ENCODE data around the gene DPP6.

DPP6 gene

DNA sequence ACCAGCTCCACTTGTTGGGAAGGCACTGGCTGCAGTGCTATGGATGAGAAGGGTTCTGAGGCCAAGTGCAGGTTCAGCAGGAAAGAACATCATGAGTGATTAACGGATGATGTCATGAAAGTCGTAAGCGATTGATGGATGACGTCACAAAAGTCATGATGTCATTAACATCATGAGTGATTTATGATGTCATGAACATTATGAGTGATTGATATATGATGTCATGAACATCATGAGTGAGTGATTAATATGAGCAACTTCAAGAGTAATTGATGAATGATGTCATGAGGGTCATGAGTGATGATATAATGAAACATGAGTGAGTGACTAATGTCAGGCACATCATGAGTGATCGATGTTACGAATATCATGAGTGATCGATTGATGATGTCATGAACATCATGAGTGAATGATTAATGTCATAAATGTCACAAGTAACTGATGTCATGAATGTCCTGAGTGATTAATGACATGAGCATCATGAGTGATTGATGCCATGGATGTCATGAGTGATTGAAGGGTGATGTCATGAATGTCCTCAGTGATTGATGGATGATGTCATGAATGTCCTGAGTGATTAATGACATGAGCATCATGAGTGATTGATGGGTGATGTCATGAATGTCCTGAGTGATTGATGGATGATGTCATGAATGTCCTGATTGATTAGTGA is 765.2 kb downstream of the DPP6 start:
- no peak for DNase-seq (ENCODE audit: low read depth in 2 of 2)

DNA sequence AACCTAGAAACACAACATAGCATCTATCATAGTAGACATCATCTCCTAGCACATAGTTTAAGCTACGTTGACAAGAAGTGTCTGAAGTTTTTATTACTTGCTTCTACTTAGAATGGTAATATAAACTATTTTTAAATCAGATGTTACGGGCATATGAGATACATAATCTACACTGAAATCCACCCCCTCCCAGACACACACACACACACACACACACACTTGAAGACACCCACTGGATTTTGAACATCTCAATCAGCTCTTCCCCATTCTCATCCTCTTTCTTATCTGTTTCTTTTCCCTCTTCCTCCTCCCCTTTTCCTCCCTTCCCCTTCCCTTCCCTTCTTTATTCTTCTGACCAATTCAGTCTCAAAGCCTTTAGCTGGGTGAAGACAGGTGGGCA is 774.8 kb downstream of the DPP6 start:
- DNase-seq (ENCODE audit: low read depth in 2 of 2), result no peak

DNA sequence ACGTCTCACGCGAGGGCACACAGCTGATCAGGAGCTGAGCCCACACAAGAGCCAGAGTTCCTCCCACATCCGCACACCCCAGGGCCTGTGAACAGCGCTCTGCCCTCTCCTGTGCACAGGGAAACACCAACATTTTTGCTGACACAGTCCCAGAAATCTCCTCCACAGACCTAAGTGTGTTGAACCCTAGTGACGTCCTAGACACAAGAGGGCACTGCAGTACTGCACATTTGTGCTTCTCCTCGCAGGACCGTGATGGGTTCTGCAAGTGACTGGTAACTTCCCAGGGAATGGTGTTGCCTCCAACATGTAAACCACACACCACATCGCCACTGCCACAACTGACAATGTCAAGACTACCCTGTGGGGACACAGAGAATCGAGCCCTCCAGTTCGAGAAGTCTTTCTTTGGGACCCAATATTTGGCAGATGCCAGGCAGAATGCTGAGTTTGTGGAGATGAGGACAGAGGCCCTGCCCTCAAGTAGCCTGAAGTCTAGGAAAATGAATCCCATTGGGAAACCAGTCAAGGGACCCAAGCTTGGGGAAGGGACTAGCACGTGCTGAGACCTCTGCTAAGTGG is 780.5 kb downstream of the DPP6 start:
- DNase-seq (ENCODE audit: low read depth in 2 of 2), result no peak

DNA sequence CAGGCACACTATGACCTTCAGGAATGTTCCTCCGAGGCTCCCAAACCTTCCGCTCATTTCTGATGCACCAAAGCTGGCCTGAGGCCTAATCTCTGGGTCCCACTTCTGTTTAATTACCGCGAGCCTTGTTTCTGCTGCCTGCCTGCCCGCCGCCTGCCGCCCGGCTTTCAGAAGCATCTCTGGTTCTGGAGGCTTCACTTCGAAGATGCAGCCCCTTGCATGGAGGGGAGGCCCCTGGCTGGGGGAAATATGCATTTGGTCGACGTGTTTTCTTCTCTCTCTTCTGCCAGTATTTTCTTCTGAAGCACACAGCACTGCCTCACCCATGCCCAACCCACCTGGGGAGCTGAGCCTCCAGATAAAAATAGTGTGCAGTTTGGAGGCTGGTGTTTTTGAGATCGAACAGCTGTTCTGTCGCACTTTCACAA is 783.8 kb downstream of the DPP6 start:
- DNase-seq (ENCODE audit: low read depth in 2 of 2), result no peak

DNA sequence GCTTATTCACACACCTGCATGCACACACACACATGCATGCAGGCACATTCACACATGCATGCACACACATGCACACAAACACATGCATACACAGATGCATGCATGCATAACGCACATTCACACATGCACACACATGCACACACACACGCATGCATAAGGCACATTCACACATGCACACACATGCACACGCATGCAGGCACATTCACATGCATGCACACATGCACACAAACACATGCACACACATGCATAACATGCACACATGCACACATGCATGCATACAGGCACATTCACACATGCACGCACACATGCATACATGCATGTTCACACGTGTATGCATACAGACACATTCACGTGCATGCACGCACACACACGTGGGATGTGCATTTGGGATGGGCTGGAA is 784.9 kb downstream of the DPP6 start:
- DNase-seq (ENCODE audit: low read depth in 2 of 2), result no peak

DNA sequence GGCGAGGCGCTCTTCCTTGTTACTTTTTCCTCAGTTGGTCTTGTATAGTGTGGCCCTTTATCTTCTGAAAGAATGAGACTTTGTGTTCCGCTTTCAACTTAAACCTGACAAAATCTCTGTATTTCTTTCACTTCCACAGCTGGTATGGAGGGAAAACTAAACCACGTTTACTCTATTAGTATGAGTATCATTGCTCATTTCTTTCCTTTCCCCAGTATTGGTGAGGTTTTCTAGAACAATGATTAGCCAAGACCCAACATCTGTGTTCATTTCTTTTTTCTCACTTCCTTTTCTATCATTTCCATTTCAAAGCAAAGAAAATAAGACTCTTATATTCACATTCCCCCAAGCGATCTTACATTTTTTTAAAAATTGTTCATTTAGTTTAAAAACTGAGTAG is 785.4 kb downstream of the DPP6 start:
- no peak for DNase-seq (ENCODE audit: low read depth in 2 of 2)

DNA sequence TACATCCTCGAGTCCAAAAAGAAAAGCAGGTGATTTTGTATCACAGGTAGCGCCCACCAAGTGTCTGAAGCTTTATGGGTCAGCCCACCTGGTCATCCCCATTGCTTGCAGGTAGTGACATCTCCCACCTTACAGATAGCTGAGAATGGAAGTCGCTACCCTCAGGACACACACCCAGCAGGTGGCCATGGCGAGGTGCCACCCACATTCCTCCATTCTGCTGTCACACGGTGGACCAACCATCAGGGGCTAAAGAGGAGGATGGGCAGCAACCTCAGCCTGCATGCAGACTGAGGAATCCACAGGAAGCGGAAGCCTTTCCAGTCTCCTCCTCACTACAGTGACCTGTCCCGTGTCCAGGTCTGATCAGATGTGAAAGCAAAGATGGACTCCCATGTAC is 787.9 kb downstream of the DPP6 start:
- no peak for DNase-seq (ENCODE audit: low read depth in 2 of 2)

DNA sequence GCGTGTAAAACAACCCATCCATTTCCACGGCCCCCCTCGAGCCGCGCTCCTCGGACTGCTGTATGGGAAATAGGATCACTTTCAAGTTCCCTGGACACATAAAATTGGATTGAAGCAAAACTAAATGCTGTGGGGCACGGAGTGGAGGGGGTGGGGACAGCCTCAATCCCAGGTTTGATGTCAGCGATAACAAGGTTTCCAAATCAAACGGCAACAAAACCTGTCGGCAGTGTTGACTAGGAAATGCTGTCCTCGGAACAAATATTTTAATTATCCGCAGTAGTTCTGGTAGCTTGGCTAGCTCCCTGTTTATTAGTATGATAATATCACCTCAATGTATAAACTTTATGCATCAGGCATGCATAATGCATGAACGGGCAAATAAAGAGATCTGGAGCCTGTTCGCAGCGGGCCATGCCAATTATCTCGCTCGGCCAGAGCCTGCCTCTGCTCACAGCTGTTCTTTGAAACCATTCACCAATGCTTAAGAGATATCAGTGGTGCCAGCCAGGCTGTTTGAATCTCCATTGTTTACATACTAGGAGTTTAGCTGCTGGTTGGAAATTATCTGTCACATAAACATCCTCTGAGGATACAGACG is 789.6 kb downstream of the DPP6 start:
- DNase-seq (ENCODE audit: low read depth in 2 of 2), result no peak

DNA sequence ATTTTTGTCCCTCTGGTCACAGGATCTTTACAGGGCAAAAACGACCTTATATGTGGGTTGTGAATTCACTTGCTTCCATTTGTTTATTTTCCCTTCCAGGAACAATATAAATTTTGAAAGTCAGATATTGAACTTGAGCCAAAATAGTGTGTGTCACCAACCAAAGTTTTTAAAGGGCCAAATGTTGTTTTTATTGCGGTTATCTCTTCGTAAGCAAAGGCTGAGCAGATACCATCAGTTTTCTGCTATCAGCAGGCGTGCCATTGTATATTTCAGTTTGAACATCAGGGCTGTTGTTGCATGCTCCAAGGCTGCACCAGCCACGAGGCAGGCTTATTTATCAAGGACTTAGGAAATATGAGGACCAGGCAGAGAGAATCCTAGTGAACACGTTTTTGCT is 790.4 kb downstream of the DPP6 start:
- no peak for DNase-seq (ENCODE audit: low read depth in 2 of 2)

DNA sequence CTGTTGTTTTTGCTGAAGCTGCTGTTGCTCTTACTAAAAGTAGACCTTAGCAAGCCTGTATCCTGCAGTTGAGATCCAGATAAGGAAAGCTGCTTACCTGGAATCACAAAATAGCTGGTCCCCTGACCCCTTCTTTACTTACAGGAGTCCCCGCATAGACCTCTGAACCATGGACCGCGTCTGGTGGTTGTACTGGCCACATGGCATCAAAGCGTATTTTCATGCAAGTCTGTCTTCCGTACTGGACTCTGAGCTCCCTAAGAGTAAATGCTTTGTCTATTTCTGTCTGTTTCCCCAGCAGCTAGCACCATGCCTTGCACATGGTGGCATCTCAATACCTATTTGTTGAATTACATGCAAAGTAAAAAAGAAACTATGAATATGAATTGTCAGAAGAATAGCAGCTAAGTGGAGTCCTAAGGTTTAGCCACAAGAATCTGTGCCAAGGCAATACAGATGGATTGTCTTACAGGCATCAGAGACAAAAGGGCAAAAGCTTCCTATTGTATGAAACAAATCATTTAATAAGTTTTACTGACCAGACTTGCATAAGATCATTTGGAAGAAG is 791.6 kb downstream of the DPP6 start:
- DNase-seq (ENCODE audit: low read depth in 2 of 2), result no peak

DNA sequence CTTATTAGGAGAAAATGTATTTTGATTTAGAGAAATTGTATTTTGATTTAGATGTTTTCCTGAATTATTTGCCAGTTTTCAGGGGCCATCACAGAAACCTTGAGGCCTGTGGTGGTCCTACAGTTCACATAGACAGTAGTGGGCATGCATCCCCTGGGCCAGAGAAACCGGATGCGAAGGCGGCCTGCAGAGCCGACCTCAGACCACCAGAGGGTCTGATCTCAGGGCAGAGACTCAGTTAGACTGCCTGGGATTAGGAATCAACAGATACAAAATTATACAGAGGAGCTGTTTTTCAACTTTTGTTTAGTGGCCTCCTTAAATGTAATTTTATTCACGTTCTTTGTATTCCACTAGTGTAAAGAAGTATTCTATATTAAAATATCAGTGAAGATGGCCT is 792.3 kb downstream of the DPP6 start:
- DNase-seq (ENCODE audit: low read depth in 2 of 2), result no peak

DNA sequence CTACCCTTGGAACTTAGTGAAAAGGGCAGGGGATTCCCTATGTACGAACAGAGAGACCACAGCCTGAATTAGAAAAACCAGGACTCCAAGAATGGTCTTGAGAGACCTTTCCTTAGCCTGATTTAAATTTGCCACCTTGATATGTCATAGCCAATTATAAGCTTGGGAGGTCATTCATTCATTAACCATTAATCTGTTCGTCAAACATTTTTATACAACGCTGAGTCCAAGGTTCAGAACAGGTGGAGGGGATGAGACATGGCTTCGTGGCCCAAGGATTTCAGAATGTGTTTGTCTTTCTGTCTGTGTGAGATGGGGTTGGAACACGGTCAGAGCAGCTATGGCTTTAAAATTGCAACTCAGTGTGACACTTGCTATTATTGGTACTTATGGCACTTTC is 792.8 kb downstream of the DPP6 start:
- no peak for DNase-seq (ENCODE audit: low read depth in 2 of 2)

DNA sequence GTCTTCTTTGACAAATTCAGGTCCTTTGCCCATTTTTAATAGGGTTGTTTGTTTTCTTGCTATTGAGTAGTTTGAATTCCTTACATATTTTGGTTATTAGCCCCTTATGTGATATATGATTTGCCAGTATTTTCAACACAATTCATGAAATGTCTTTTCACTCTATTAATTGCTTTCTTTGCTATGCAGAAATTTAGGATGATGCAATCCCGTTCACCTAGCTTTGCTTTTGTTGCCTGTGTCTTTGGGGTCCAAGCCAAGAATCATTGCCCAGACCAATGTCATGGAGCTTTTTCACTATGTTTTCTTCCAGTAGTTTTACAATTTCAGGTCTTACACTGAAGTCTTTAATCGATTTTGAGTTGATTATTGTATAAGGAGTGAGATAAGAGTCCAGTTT is 796.3 kb downstream of the DPP6 start:
- no peak for DNase-seq (ENCODE audit: low read depth in 2 of 2)

DNA sequence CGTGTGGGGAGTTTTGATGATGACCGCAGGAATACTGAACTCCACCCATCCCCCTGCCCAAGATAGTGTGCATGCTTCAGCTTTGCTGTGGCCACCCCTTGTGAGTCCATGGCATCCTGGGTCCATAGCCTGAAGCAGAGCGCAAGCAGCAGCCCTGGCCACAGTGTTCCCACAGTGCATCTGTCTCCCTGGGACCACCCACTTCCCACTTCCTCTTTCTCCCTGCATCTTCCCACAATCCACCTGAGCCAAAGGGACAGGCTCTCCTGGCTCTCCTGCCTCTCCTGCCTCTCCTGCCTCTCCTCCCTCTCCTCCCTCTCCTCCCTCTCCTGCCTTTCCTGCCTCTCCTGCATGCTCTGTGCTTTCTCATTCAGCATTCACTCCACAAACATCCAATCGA is 800.0 kb downstream of the DPP6 start:
- no peak for DNase-seq (ENCODE audit: low read depth in 2 of 2)

DNA sequence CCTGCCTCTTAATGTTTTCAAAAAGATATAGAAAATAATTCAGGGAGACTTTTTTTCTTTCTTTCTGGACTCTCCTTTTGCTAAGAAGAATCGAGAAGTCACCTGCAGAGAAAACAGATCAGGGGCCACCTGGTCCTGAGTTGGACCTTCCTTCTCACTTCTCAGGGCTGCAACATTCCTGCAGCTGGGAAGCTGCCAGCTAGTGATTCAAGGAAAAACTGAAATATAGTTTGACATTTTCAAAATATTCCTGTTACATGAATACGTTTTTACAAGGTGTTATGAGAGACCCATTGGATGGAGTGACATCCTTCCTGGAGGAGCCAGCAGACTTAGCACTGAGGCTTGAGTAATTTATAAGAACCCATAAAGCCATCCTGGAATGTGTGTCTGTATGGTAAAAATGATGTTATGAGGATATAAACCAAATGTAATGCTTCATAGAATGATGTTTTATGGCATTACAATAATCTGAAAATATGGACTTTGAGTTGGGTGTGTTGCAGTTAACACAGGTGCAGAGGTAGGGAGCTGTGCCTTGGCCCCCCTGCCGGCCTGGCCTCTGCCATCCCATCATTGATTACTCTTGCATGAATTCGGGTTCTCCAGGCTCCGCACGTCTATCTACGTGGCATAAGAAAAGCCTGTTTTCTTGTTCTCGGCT is 801.0 kb downstream of the DPP6 start:
- no peak for DNase-seq (ENCODE audit: low read depth in 2 of 2)

DNA sequence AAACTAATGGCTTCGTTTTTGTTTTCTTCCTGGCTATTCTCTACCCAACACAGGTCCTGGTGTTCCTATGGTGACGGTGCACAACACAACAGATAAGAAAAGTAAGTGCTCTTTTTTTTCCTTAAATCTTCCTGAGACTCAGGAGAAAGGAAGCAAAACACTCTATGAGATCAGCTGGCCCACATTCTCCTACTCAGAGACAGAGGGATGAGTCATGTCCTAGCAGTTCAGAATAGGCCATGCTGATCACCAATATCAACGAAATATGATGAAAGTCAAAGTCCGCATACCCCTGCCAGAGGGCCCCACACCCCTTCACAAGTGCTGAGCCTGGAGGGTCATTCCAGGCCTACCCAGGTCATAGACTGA is 801.5 kb downstream of the DPP6 start:
- no peak for DNase-seq (ENCODE audit: low read depth in 2 of 2)

DNA sequence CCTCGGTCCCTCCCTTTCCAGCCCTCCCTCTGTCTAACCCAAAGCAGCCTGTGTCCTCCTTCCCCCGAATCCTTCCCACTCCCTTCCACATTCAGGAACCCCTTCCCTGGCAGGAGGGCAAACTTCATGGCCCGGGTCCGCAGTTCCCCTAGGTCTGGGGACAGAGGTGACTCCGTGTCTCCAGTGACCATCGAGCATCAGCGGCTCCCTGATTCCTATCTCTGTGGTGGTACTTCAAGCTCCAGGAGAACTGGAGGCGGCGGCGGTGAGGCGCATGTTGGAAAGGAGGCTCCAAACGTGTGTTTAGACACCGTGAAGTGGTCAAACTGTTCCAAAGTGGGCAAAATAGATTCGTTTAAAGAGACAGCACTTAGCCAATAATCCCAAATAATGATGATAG is 802.6 kb downstream of the DPP6 start:
- DNase-seq (ENCODE audit: low read depth in 2 of 2), result no peak

DNA sequence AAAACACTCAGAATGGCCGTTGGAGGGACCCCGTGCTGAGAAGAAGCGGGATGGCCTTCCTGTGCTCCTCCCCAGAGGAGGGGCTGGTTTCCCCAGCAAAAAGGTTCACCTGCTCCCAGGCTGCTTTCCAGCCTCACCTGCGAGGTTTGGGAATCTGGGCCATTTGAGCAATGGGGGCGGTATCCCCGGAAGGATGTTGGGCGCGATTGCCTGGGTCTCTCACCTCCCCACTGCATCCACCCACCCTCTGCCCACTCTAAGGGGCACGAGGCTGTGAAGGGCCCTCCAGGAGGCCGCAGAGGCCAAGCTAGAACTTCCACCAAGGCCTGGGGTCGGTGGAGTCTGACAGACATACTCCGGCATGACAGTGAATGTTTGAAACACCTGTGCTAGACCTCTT is 803.2 kb downstream of the DPP6 start:
- DNase-seq (ENCODE audit: low read depth in 2 of 2), result no peak

DNA sequence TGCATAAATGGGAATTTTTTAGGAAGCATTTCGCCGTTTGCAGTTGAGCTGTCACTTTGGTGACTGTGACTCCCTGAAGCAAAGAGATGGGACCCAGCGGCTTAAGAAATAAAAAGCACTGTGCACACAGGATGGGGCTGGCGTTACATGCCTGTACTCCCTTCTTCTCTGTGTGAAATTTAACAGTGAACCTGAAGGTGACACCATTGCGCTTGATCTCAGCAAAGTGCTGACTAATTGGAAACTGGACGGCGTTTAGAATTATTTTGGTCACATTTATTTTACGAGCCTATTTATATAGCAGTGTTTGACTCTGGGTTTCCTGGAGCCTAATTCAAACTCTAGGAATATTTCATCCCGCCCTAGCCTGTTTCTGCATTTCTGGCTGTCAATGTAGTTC is 804.5 kb downstream of the DPP6 start:
- no peak for DNase-seq (ENCODE audit: low read depth in 2 of 2)

DNA sequence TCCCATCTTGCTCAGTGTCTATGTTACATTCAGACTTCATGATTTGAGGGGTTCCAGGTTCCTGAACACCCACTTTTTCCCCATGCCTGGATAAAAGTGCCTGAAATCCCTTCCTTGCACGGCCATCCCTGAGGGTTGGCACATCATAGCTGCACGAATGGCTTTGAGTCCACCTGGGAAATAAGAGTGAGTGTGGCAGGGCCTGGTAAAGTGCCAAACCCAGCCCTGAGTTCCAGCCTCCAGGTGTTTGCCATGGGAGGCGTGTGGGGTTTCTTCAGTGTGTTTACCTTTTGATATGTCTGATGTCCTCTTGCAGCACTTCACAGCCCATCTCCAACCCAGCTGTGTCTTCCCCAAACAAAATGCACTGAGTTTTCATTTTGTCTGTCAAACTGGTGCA is 805.0 kb downstream of the DPP6 start:
- no peak for DNase-seq (ENCODE audit: low read depth in 2 of 2)

DNA sequence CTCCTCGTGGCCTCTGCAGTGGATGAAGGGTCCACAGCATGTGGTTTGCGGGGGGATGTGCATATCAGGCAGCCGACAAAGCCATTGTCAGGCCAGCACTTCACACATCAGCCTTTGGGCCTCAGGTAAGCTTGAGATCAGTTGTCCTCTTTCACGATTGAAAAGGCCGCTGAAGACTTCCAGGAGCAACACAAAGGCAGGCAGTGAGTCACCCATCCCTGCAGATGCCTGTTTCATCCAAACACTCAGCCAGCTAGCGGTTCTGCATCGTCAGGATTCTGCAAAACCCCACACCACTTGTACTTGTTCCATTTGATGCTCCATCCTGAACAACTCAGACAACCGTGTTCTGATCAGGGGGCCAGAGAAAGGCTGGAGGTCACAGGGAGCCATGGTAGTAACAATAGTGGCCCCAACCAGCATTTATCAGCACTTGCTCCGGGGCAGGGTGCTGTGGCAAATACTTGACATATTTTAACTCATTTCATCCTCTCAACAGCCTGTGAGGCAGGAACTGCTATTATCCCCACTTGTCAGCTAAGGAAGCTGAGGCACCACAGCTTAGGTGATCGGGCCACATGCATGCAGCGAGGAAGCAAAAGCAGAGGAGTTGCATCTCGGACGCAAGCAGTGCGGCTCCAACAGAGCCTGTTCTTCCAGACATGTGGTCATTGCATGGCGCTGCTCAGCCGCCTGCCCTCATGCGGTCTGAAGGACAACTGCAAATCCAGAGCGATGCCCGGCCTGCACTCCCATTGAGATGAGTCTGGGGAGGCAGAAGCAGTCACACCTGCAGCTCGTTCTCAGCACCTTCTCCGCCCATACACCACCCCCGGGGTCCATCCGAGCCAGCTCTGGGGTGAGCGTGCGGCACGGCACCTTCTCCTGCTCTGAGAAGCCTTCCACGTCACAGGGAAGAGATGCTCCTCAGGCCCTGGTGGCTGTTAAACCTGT is 805.8 kb downstream of the DPP6 start:
- no peak for DNase-seq (ENCODE audit: low read depth in 2 of 2)

All from stimulated activated CD4-positive, alpha-beta T cell treated with anti-CD3 and anti-CD28 coated beads, Interleukin-1b, Interleukin-23, amount 100 ng/mL, for 4 hours (primary cell).